Vagina (tissue), 2 donors: ENCODE measurements around the gene CR1.

Experiments used
- CTCF ChIP-seq, 3 experiments: fragments of 450-650 bp in 2 of 3; fragments of 200-600 bp in 1 of 3; sonication (generic) in 1 of 3; IDR thresholded peaks; one replicate each; pipeline ENCODE4 v1.5.1; 2017 to 2019; ENCODE audit warnings: antibody characterized with exemption in 3 of 3, mild to moderate bottlenecking in 2 of 3, moderate library complexity in 2 of 3
- POLR2A ChIP-seq, 2 donors: fragments of 450-650 bp; IDR thresholded peaks; one replicate each; pipeline ENCODE4 v1.6.1; 2017; ENCODE audit warnings: antibody characterized with exemption in 2 of 2, mild to moderate bottlenecking in 2 of 2, moderate library complexity in 2 of 2
- POLR2AphosphoS5 ChIP-seq, 2 donors: sonication (generic); formaldehyde crosslinking; IDR thresholded peaks; one replicate each; pipeline ENCODE4 v1.9.0; 2017; ENCODE audit warnings: antibody characterized with exemption in 2 of 2, mild to moderate bottlenecking in 2 of 2, low read depth in 1 of 2; ENCODE audit not compliant: insufficient read depth in 1 of 2

GRCh38 chr1:207670997-207671396, 175.0 kb downstream of the CR1 start:
- no peak for TF ChIP-seq CTCF (IDR thresholded peaks at IDR 0.05)
- TF ChIP-seq POLR2AphosphoS5 (IDR thresholded peaks at IDR 0.05; ENCODE audit: insufficient read depth in 1 of 2, low read depth in 1 of 2), result no peak
- no peak for TF ChIP-seq POLR2A (IDR thresholded peaks at IDR 0.05)
